Loucy (cell line): ENCODE measurements around the gene TFCP2L1.

ENCODE experiments used
- H2AFZ ChIP-seq: fragments of 200-600 bp; sonication (generic); 2 replicates; pipeline ENCODE4 v1.6.0; 2016; ENCODE audit warnings: antibody characterized with exemption, mild to moderate bottlenecking, low read length, moderate library complexity
- H3F3A ChIP-seq: fragments of 200-600 bp; 2 replicates; pipeline ENCODE4 v1.6.0; 2016; ENCODE audit warnings: antibody characterized with exemption, low read depth, mild to moderate bottlenecking
- H3K27me3 ChIP-seq: fragments of 200-600 bp; sonication (generic); 2 replicates; pipeline ENCODE4 v1.6.1; 2014; ENCODE audit warnings: low read length, mild to moderate bottlenecking; ENCODE audit not compliant: insufficient read depth, poor library complexity, severe bottlenecking
- H3K36me3 ChIP-seq: fragments of 200-600 bp; sonication (generic); 2 replicates; pipeline ENCODE4 v1.6.1; 2016; ENCODE audit warnings: low read length; ENCODE audit not compliant: insufficient read depth
- H3K4me1 ChIP-seq: fragments of 200-600 bp; sonication (generic); 2 replicates; pipeline ENCODE4 v1.5.1; 2014; ENCODE audit warnings: low read length, mild to moderate bottlenecking; ENCODE audit not compliant: insufficient read depth, poor library complexity, severe bottlenecking
- H3K4me2 ChIP-seq: fragments of 200-600 bp; sonication (generic); 2 replicates; pipeline ENCODE4 v1.6.0; 2014; ENCODE audit warnings: antibody characterized with exemption, low read length, low read depth, mild to moderate bottlenecking; ENCODE audit not compliant: poor library complexity, severe bottlenecking
- H3K4me3 ChIP-seq: fragments of 200-600 bp; sonication (generic); 2 replicates; pipeline ENCODE4 v1.5.1; 2014; ENCODE audit warnings: low read length, mild to moderate bottlenecking, mixed read lengths; ENCODE audit not compliant: poor library complexity, severe bottlenecking
- H3K79me2 ChIP-seq: fragments of 200-600 bp; sonication (generic); 2 replicates; pipeline ENCODE4 v1.6.1; 2014; ENCODE audit warnings: low read length; ENCODE audit not compliant: insufficient read depth
- H3K9ac ChIP-seq: fragments of 200-600 bp; sonication (generic); 2 replicates; pipeline ENCODE4 v1.6.0; 2014; ENCODE audit warnings: mild to moderate bottlenecking, low read depth, low read length, moderate library complexity; ENCODE audit not compliant: poor library complexity, severe bottlenecking
- H3K9me2 ChIP-seq: fragments of 200-600 bp; sonication (generic); replicated peaks from 2 replicates; pipeline ENCODE4 v1.6.1; 2016; ENCODE audit warnings: low read depth, low read length, mixed read lengths
- H3K9me3 ChIP-seq: fragments of 200-600 bp; sonication (generic); 2 replicates; pipeline ENCODE4 v1.6.1; 2014; ENCODE audit warnings: mild to moderate bottlenecking, antibody characterized with exemption, low read length, low read depth; ENCODE audit not compliant: insufficient read depth
- H4K20me1 ChIP-seq: fragments of 200-600 bp; sonication (generic); 2 replicates; pipeline ENCODE4 v1.6.0; 2014; ENCODE audit warnings: antibody characterized with exemption, low read length, mild to moderate bottlenecking; ENCODE audit not compliant: insufficient read depth, poor library complexity, severe bottlenecking
- EZH2phosphoT487 ChIP-seq: fragments of 200-600 bp; IDR thresholded peaks from 2 replicates; pipeline ENCODE4 v1.6.1; 2018; ENCODE audit warnings: antibody characterized with exemption, mild to moderate bottlenecking, moderate library complexity, borderline replicate concordance
- TF ChIP-seq, protein P1 (sequence below): fragments of 200-600 bp; sonication (generic); conservative IDR thresholded peaks from 2 replicates; pipeline ENCODE4 v1.5.1; 2014; ENCODE audit warnings: mild to moderate bottlenecking, antibody characterized with exemption, low read length

The TFCP2L1 gene

DNA sequence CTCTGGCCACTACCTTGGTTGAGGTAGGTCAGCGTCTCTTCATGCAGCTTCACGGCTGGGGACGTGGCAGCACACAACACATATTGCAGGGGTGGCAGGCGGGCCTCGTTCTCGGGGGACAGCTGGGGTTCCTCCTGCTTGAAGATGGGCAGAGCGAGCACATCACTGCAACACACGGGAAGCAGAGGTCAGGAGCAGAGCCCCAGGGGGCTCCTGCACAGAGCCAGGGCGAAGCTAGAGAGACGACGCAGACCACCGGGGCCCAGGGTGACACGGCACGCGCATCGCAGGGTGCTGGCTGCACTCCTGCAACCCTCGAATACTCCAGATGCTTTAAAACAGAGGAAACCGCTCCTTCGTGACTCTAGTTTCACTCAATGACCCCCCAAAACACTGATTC is 3.9 kb downstream of the TFCP2L1 start:
- H3K27me3 ChIP-seq, result no peaks in the 10 kb centered on the region
- no peaks in the 10 kb centered on the region for H3F3A ChIP-seq
- no peaks in the 10 kb centered on the region for H3K79me2 ChIP-seq
- no peak overlapping the region for H3K4me3 ChIP-seq
- no peak overlapping the region for H3K4me2 ChIP-seq
- no peaks in the 10 kb centered on the region for H3K9me3 ChIP-seq
- no peak overlapping the region for H3K9ac ChIP-seq
- peaks cover 3% of the 10 kb centered on the region for H3K4me1 ChIP-seq
- H3K9me2 ChIP-seq, result no peaks in the 10 kb centered on the region
- no peaks in the 10 kb centered on the region for H4K20me1 ChIP-seq
- no peak overlapping the region for H2AFZ ChIP-seq
- no peaks in the 10 kb centered on the region for H3K36me3 ChIP-seq
- no peak for TF ChIP-seq EZH2phosphoT487
- TF ChIP-seq, protein P1, sequence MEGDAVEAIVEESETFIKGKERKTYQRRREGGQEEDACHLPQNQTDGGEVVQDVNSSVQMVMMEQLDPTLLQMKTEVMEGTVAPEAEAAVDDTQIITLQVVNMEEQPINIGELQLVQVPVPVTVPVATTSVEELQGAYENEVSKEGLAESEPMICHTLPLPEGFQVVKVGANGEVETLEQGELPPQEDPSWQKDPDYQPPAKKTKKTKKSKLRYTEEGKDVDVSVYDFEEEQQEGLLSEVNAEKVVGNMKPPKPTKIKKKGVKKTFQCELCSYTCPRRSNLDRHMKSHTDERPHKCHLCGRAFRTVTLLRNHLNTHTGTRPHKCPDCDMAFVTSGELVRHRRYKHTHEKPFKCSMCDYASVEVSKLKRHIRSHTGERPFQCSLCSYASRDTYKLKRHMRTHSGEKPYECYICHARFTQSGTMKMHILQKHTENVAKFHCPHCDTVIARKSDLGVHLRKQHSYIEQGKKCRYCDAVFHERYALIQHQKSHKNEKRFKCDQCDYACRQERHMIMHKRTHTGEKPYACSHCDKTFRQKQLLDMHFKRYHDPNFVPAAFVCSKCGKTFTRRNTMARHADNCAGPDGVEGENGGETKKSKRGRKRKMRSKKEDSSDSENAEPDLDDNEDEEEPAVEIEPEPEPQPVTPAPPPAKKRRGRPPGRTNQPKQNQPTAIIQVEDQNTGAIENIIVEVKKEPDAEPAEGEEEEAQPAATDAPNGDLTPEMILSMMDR, result no peak

DNA sequence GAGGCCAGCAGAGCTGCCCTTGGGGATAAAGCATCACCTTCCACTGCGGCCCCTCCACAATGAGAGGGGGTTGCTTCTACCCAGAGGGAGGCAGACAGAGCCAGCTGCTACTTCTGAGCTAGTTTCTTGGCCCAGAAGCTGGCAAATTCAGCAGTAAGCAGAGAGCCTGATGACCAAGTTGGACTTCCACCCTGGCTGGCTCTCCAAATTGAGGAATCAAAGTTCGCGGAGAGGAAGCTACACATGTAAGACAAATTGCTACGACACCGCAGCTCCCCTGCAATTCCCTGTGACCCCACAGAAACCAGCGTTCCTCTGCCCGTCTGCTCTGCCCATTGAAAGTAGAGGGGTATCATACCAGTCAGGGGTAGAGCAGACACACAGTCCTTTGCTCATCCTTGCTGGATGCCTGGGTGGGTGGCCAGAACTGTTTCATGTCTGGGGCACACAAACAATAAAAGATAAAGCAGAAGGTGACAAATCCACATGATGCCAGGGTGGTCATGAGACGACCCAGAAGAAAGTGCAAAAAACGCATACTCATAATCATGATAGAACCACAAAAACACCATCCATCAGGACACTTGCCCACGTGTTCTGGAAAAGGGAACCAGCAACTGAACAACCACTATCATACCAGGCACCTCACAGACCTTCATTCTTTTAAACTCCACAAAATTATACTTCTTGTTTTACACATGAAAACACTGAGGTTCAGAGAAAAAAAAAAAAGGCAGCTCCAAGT is 5.4 kb downstream of the TFCP2L1 start:
- Histone ChIP-seq H3K9me2 (no peaks in the 10 kb centered on the region), H3K4me3 (no peak overlapping the region), H3K4me2 (no peak overlapping the region), H3K27me3 (no peaks in the 10 kb centered on the region), H3K9ac (no peak overlapping the region), H2AFZ (no peak overlapping the region), H4K20me1 (no peaks in the 10 kb centered on the region), H3F3A (no peaks in the 10 kb centered on the region), H3K79me2 (no peaks in the 10 kb centered on the region), H3K36me3 (no peaks in the 10 kb centered on the region), H3K4me1 (peaks cover 3% of the 10 kb centered on the region), H3K9me3 (no peaks in the 10 kb centered on the region)
- TF ChIP-seq, protein P1, result no peak
- no peak for TF ChIP-seq EZH2phosphoT487

DNA sequence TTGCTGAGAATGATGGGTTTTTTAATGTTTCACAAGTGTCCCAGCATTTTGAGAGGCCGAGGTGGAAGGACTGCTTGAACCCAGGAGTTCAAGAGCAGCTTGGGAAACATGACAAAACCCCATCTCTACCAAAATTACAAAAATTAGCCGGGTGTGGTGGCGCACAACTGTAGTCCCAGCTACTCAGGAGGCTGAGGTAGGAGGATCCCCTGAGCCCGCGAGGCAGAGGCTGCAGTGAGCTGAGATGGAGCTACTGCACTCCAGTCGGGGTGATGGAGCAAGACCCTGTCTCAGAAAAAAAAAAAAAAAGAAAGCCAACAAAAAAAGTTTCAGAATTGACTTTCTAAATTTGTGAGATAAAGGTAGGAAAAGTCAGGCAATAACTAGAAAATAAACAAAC is 8.7 kb downstream of the TFCP2L1 start:
- H3K9me2 ChIP-seq, result no peaks in the 10 kb centered on the region

More for the DNA sequence above, 8.7 kb downstream of the TFCP2L1 start:
- H3K4me1 ChIP-seq, result peaks cover 3% of the 10 kb centered on the region
- H3K4me2 ChIP-seq, result no peak overlapping the region
- no peaks in the 10 kb centered on the region for H3K27me3 ChIP-seq
- no peaks in the 10 kb centered on the region for H3K36me3 ChIP-seq
- H3K79me2 ChIP-seq, result no peaks in the 10 kb centered on the region
- no peak overlapping the region for H3K4me3 ChIP-seq
- no peaks in the 10 kb centered on the region for H3F3A ChIP-seq
- H4K20me1 ChIP-seq, result no peaks in the 10 kb centered on the region
- TF ChIP-seq, protein P1, result no peak
- no peak for TF ChIP-seq EZH2phosphoT487
- no peak overlapping the region for H2AFZ ChIP-seq
- H3K9me3 ChIP-seq, result no peaks in the 10 kb centered on the region
- H3K9ac ChIP-seq, result no peak overlapping the region
